Esophagus muscularis mucosa (tissue), 4 donors: ENCODE data around the gene GALR3. TPM values are rescaled to one million over a fixed set of nuclear protein-coding genes. Genes with fewer than 3 reads are reported as not detected.

Experiments used
- DNase-seq: peaks from one replicate; pipeline ENCODE4 v3.0.0-alpha.2; 2017; ENCODE audit errors: extremely low spot score
- H3K27ac ChIP-seq, 4 donors: fragments of 200-600 bp; sonication (generic); replicated peaks in 1 of 4; 1 replicate in 3 of 4; 2 replicates in 1 of 4; pipeline ENCODE4 v1.5.1; 2016 to 2019; ENCODE audit warnings: mild to moderate bottlenecking in 1 of 4
- H3K27me3 ChIP-seq, 4 donors: fragments of 200-600 bp; sonication (generic); one replicate each; pipeline versions ENCODE4 v1.5.1 to v1.6.0; 2016 to 2019
- H3K36me3 ChIP-seq, 4 donors: fragments of 200-600 bp; sonication (generic); one replicate each; pipeline ENCODE4 v1.5.1; 2016 to 2019
- H3K4me1 ChIP-seq, 4 donors: fragments of 200-600 bp; sonication (generic); one replicate each; pipeline ENCODE4 v1.5.1; 2016 to 2019
- H3K4me3 ChIP-seq, 4 donors: fragments of 200-600 bp; sonication (generic); 1 replicate in 2 of 4; 2 replicates in 2 of 4; pipeline ENCODE4 v1.5.1; 2016 to 2019; ENCODE audit warnings: mild to moderate bottlenecking in 4 of 4, moderate library complexity in 1 of 4
- H3K9me3 ChIP-seq, 4 donors: fragments of 200-600 bp; sonication (generic); 1 replicate in 3 of 4; 2 replicates in 1 of 4; pipeline ENCODE4 v1.5.1; 2016 to 2019
- CTCF ChIP-seq, 3 experiments: fragments of 200-600 bp in 2 of 3; fragments of 450-650 bp in 1 of 3; sonication (generic) in 2 of 3; IDR thresholded peaks; one replicate each; pipeline ENCODE4 v1.5.1; 2017 to 2019; ENCODE audit warnings: antibody characterized with exemption in 3 of 3, mild to moderate bottlenecking in 2 of 3, moderate library complexity in 1 of 3
- EP300 ChIP-seq: sonication (generic); formaldehyde crosslinking; IDR thresholded peaks from one replicate; pipeline ENCODE4 v1.6.1; 2017; ENCODE audit warnings: antibody characterized with exemption
- POLR2A ChIP-seq: fragments of 450-650 bp; IDR thresholded peaks from one replicate; pipeline ENCODE4 v1.6.1; 2017; ENCODE audit warnings: antibody characterized with exemption, moderate library complexity, mild to moderate bottlenecking, low read depth
- POLR2AphosphoS5 ChIP-seq, 2 donors: sonication (generic); formaldehyde crosslinking; IDR thresholded peaks; one replicate each; pipeline ENCODE4 v1.6.1; 2017; ENCODE audit warnings: antibody characterized with exemption in 2 of 2
- WGBS: methylation state at CpG from one replicate; pipeline ENCODE4 v1.1.5; 2018; 5-methylcytosine and 5-hydroxymethylcytosine counted together
- intact Hi-C: fragments of 100-400 bp; cut with DNase I; formaldehyde crosslinking; loops from one replicate; pipeline ENCODE4 v1.15.1; 2023
- total RNA-seq, 4 donors: library from RNA; depleted of rRNA; stranded (reverse); fragments of >200 nt; gene quantifications; one replicate each; pipeline versions ENCODE4 v1.1.0 to v1.2.1, GENCODE V29; 2016

Gene GALR3
- total RNA-seq, 4 donors from 2014 or later = not detected

- peaks cover 49 to 69% (median 66%) of the 10 kb centered on the region in 4 donors for H3K4me1 ChIP-seq
- no peaks in the 10 kb centered on the region for H3K36me3 ChIP-seq
- H3K27me3 ChIP-seq = no peaks in the 10 kb centered on the region
- TF ChIP-seq POLR2A (no peak), POLR2AphosphoS5 (IDR thresholded peaks at IDR 0.05) (no peak), EP300 (no peak), CTCF (IDR thresholded peaks at IDR 0.05) (no peak)
- 42% methylated on average over 10 of the region's 10 CpGs for WGBS
- H3K4me3 ChIP-seq = peak overlapping the region; percentile 61 to 73 (median 66)
- intact Hi-C loops = loop anchor here (5.0 kb wide), 1 partner anchor 59 kb away; no protein-coding TSS in a partner anchor
- H3K9me3 ChIP-seq = no peaks in the 10 kb centered on the region
- H3K27ac ChIP-seq = peak overlapping the region; percentile 85 to 95 (median 90)
- DNase-seq = no peak
These were observed 17.3 kb upstream of the GALR3 start for GRCh38 chr22:37805810-37806277.

- intact Hi-C loops = loop anchor here (5.0 kb wide), 1 partner anchor 59 kb away; no protein-coding TSS in a partner anchor
- peaks cover 49 to 69% (median 66%) of the 10 kb centered on the region in 4 donors for H3K4me1 ChIP-seq
- H3K27ac ChIP-seq = peak overlapping the region; percentile 85 to 95 (median 90)
These were observed 16.5 kb upstream of the GALR3 start for GRCh38 chr22:37806409-37807333.

GRCh38 chr22:37807410-37808293 lies 15.5 kb upstream of the GALR3 start, which contains the start of gene GCAT:
Gene GCAT (plus strand): TSS chr22:37807934. CDS start chr22:37807968, 34 bp downstream.
- WGBS = under 1% methylated on average over 34 of the region's 73 CpGs
- intact Hi-C loops = loop anchor here (5.0 kb wide), 1 partner anchor 60 kb away; no protein-coding TSS in a partner anchor

More at GRCh38 chr22:37806409-37807333, 16.5 kb upstream of the GALR3 start:
- no peak for DNase-seq
- Histone ChIP-seq H3K9me3 (no peaks in the 10 kb centered on the region), H3K27me3 (no peaks in the 10 kb centered on the region), H3K4me3 (peak overlapping the region; percentile 61 to 73 (median 66)), H3K36me3 (no peaks in the 10 kb centered on the region)
- TF ChIP-seq POLR2A (no peak), CTCF (IDR thresholded peaks at IDR 0.05) (no peak), POLR2AphosphoS5 (IDR thresholded peaks at IDR 0.05) (no peak), EP300 (no peak)
- WGBS = 4% methylated on average over 19 of the region's 19 CpGs

More at GRCh38 chr22:37807410-37808293, 15.5 kb upstream of the GALR3 start, which contains the start of gene GCAT:
- Histone ChIP-seq H3K36me3 (no peaks in the 10 kb centered on the region), H3K9me3 (no peaks in the 10 kb centered on the region), H3K4me3 (peak within 1 kb of the TSS; percentile 61 to 73 (median 66)), H3K27ac (peak within 1 kb of the TSS; percentile 85 to 95 (median 90)), H3K27me3 (no peaks in the 10 kb centered on the region), H3K4me1 (peaks cover 43 to 59% (median 57%) of the 10 kb centered on the region in 4 donors)
- TF ChIP-seq POLR2AphosphoS5 (IDR thresholded peaks at IDR 0.05) (peak; percentile 81 to 87), CTCF (IDR thresholded peaks at IDR 0.05) (no peak), POLR2A (peak; percentile 34), EP300 (no peak)
- DNase-seq = peak; percentile 99
